Upper lobe of left lung (tissue), 6 donors: ENCODE measurements around the gene EDEM3. TPM values are rescaled to one million over a fixed set of nuclear protein-coding genes. Genes with fewer than 3 reads are reported as not detected.

Source experiments
- ATAC-seq, 2 donors: fragments of 200-7000 bp; cut with Tn5 transposase; one replicate each; pipeline ENCODE4 v1.9.1; 2022; ENCODE audit warnings: mild to moderate bottlenecking in 2 of 2, moderate library complexity in 2 of 2; ENCODE audit not compliant: low FRiP score in 2 of 2
- DNase-seq, 2 donors: peaks; one replicate each; pipeline ENCODE4 v3.0.0-alpha.2; 2019 to 2020
- H3K27ac ChIP-seq, 4 donors: fragments of 200-600 bp; sonication (generic); one replicate each; pipeline ENCODE4 v1.5.1; 2016 to 2019
- H3K27me3 ChIP-seq, 4 donors: fragments of 200-600 bp; sonication (generic); one replicate each; pipeline ENCODE4 v1.5.1; 2017 to 2019
- H3K36me3 ChIP-seq, 4 donors: fragments of 200-600 bp; sonication (generic); one replicate each; pipeline ENCODE4 v1.5.1; 2016 to 2019
- H3K4me1 ChIP-seq, 4 donors: fragments of 200-600 bp; sonication (generic); one replicate each; pipeline ENCODE4 v1.5.1; 2018 to 2019
- H3K4me3 ChIP-seq, 4 donors: fragments of 200-600 bp; sonication (generic); one replicate each; pipeline ENCODE4 v1.5.1; 2017 to 2019; ENCODE audit warnings: mild to moderate bottlenecking in 2 of 4, moderate library complexity in 1 of 4
- H3K9me3 ChIP-seq, 4 donors: fragments of 200-600 bp; sonication (generic); one replicate each; pipeline ENCODE4 v1.5.1; 2018 to 2019
- CTCF ChIP-seq, 6 experiments: fragments of 450-650 bp in 4 of 6; fragments of 200-600 bp in 2 of 6; sonication (generic) in 2 of 6; IDR thresholded peaks; one replicate each; pipeline ENCODE4 v1.5.1; 2016 to 2019; ENCODE audit warnings: antibody characterized with exemption in 6 of 6
- EP300 ChIP-seq, 4 donors: sonication (generic); formaldehyde crosslinking; IDR thresholded peaks; one replicate each; pipeline ENCODE4 v1.5.1; 2017; ENCODE audit warnings: antibody characterized with exemption in 4 of 4, control low read depth in 2 of 4
- POLR2A ChIP-seq, 4 donors: fragments of 450-650 bp; IDR thresholded peaks; one replicate each; pipeline ENCODE4 v1.5.1; 2016 to 2017; ENCODE audit warnings: antibody characterized with exemption in 4 of 4, mild to moderate bottlenecking in 2 of 4
- POLR2AphosphoS5 ChIP-seq, 2 donors: sonication (generic); formaldehyde crosslinking; IDR thresholded peaks; one replicate each; pipeline ENCODE4 v1.5.1; 2017; ENCODE audit warnings: antibody characterized with exemption in 2 of 2
- WGBS, 2 donors: methylation state at CpG; one replicate each; pipeline ENCODE4 v1.1.5; 2017 to 2018; 5-methylcytosine and 5-hydroxymethylcytosine counted together
- total RNA-seq, 6 donors: library from RNA; depleted of rRNA in 4 of 6; stranded (reverse); fragments of >200 nt in 4 of 6; gene quantifications; one replicate each; pipeline versions ENCODE4 v1.1.0 to v1.2.1, GENCODE V29; 2016 to 2021
- donor health status: DM: no; HTN: no; CAD: no; lungs with moderate emphysema.
- donor health status: DM: no; HTN: yes; CAD: no; lungs with severe emphysema.

The EDEM3 gene
- total RNA-seq, 6 donors from 2014 or later = 23.9 to 56.2 (median 29.4) TPM

GRCh38 chr1:184801503-184801902, 46.8 kb upstream of the EDEM3 start:
- Histone ChIP-seq H3K4me1 (peaks cover 7 to 11% (median 8%) of the 10 kb centered on the region in 4 donors), H3K27me3 (no peaks in the 10 kb centered on the region), H3K4me3 (no peak overlapping the region), H3K9me3 (no peaks in the 10 kb centered on the region), H3K36me3 (peaks cover 0 to 4% (median 1%) of the 10 kb centered on the region in 4 donors), H3K27ac (no peak overlapping the region)
- DNase-seq = no peak
- TF ChIP-seq CTCF (IDR thresholded peaks at IDR 0.05) (no peak), POLR2A (IDR thresholded peaks at IDR 0.05) (no peak), POLR2AphosphoS5 (IDR thresholded peaks at IDR 0.05) (no peak), EP300 (IDR thresholded peaks at IDR 0.05) (no peak)
- no peak for ATAC-seq
- 61 to 67% methylated on average over 1 of the region's 1 CpG for WGBS, 2 donors

DNA sequence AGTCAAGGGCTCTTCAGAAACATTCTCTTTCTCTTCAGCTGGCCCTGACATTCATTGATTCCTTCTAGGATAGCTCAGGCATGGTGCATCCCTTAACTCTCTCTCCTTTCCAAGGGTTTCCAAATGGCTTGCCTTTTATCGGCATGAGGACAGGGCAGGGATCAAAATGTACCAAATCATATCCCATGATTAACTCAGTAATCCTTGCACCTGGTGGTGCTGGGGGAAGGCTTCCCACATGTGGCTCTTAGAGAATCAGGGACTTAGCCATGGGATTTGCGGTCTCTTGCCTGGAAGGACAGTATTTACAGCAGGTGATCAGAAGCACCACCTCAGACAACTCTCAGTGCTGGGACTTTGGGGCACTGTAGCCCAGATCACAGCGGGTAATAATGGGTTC, 46.2 kb upstream of the EDEM3 start:
- no peak for ATAC-seq
- Histone ChIP-seq H3K27me3 (no peaks in the 10 kb centered on the region), H3K36me3 (peaks cover 0 to 4% (median 1%) of the 10 kb centered on the region in 4 donors), H3K27ac (no peak overlapping the region), H3K4me3 (no peak overlapping the region), H3K9me3 (no peaks in the 10 kb centered on the region), H3K4me1 (peaks cover 1 to 7% (median 2%) of the 10 kb centered on the region in 4 donors)
- TF ChIP-seq POLR2AphosphoS5 (IDR thresholded peaks at IDR 0.05) = no peak
- no peak for TF ChIP-seq CTCF (IDR thresholded peaks at IDR 0.05)
- no peak for TF ChIP-seq EP300 (IDR thresholded peaks at IDR 0.05)
- no peak for TF ChIP-seq POLR2A (IDR thresholded peaks at IDR 0.05)
- WGBS, 2 donors = 94% methylated on average over 3 of the region's 3 CpGs
- no peak for DNase-seq

- H3K4me3 ChIP-seq = no peak overlapping the region
- no peak for TF ChIP-seq POLR2A (IDR thresholded peaks at IDR 0.05)
- TF ChIP-seq EP300 (IDR thresholded peaks at IDR 0.05) = no peak
- TF ChIP-seq CTCF (IDR thresholded peaks at IDR 0.05) = no peak
- TF ChIP-seq POLR2AphosphoS5 (IDR thresholded peaks at IDR 0.05) = no peak
- no peak for ATAC-seq
- H3K36me3 ChIP-seq = no peaks in the 10 kb centered on the region
- no peak for DNase-seq
- no peak overlapping the region for H3K27ac ChIP-seq
- H3K27me3 ChIP-seq = no peaks in the 10 kb centered on the region
- H3K4me1 ChIP-seq = peaks cover 7 to 19% (median 10%) of the 10 kb centered on the region in 4 donors
- WGBS, 2 donors = 73 to 76% methylated on average over 3 of the region's 3 CpGs
- H3K9me3 ChIP-seq = no peaks in the 10 kb centered on the region
Observed at GRCh38 chr1:184793967-184794366, 39.3 kb upstream of the EDEM3 start.

- Histone ChIP-seq H3K27ac (peak overlapping the region; percentile 44 to 74 (median 52)), H3K27me3 (no peaks in the 10 kb centered on the region), H3K9me3 (no peaks in the 10 kb centered on the region), H3K4me1 (peaks cover 7 to 19% (median 10%) of the 10 kb centered on the region in 4 donors), H3K36me3 (no peaks in the 10 kb centered on the region), H3K4me3 (no peak overlapping the region)
- peak; percentile 75 to 95 for ATAC-seq
- TF ChIP-seq POLR2AphosphoS5 (IDR thresholded peaks at IDR 0.05) (peak; percentile 25 to 38), POLR2A (IDR thresholded peaks at IDR 0.05) (no peak), CTCF (IDR thresholded peaks at IDR 0.05) (no peak), EP300 (IDR thresholded peaks at IDR 0.05) (no peak)
- peak in 1 of 2 donors; percentile 62 for DNase-seq
- WGBS, 2 donors = 29 to 36% methylated on average over 4 to 5 of the region's 5 CpGs
Observed at GRCh38 chr1:184792450-184792969, 37.9 kb upstream of the EDEM3 start.

DNA sequence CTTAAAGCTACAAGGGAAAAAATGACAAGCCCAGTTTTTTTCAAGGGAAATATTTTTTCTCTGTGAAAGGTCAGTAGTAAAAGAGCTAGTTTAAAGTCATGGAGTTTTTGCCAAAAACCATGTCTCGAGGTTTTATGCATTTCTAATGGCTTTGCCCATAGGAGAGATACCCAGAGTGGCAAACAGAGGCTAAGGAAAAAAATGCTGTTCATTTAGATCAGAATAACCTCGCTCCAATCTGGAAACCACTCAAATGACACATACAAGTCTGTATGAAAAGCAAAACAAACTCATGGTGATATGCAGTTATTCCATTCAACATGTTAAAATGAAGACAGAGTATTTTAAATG, 36.9 kb upstream of the EDEM3 start:
- Histone ChIP-seq H3K36me3 (no peaks in the 10 kb centered on the region), H3K27ac (peak overlapping the region in 1 of 4 donors; percentile 56), H3K27me3 (no peaks in the 10 kb centered on the region), H3K9me3 (no peaks in the 10 kb centered on the region), H3K4me1 (peaks cover 7 to 19% (median 10%) of the 10 kb centered on the region in 4 donors), H3K4me3 (no peak overlapping the region)
- 72 to 74% methylated on average over 2 of the region's 2 CpGs for WGBS, 2 donors
- TF ChIP-seq POLR2AphosphoS5 (IDR thresholded peaks at IDR 0.05) = no peak
- TF ChIP-seq EP300 (IDR thresholded peaks at IDR 0.05) = no peak
- TF ChIP-seq POLR2A (IDR thresholded peaks at IDR 0.05) = no peak
- no peak for TF ChIP-seq CTCF (IDR thresholded peaks at IDR 0.05)
- ATAC-seq (no peak), DNase-seq (no peak)
